22Rv1 (cell line): ENCODE measurements around the gene FREM2.

Experiments
- ZFX ChIP-seq: fragments of 450-650 bp; IDR thresholded peaks from 2 replicates; pipeline ENCODE4 v1.6.1; 2017; ENCODE audit warnings: antibody characterized with exemption, borderline replicate concordance
- TF ChIP-seq, protein P1 (sequence below): fragments of 450-650 bp; IDR thresholded peaks from 2 replicates; pipeline ENCODE4 v1.5.1; 2017; ENCODE audit warnings: mild to moderate bottlenecking

DNA sequence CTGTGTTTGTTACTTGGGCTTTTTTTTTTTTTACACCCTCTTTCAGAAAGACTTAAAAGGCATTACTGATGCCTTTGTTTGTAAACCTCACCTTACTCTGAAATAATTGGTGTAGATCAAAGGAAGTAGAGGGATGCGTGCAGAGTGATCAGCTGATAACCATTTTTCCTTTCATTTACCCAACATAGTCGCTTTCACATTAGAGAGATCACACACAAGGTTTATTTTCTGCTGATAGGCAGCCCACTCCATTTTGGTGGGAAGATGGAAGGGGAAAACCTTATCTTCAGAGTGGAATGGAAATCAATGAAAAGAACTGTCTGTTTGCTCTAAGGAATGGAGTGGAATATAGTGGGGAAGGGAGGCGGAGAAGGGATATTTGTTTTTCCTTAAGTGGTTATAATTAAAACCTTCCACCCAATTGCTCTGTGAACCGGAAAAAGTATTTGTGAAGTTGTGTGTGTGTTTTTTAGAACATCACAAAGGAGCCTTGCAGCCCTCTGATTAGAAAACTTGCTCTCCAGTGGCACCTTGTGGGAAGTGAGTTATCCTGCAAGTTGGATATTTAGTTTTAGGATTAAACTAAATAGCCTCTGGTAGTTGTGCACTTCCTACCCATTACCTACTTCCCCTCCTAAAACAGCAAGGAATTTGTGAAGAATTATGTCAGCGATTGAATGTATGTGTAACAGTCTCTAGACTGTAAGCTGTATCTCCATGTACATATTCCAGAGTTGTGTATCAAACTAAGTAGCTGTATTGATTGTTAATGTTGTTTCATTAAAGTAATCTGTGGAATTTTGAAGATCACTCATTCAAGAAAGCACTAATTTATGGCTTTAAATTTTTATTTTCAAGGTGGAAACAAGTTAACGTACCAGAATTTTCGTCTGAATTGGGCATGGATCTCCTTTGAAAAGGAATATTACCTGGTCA is 76.8 kb downstream of the FREM2 start:
- TF ChIP-seq, protein P1, sequence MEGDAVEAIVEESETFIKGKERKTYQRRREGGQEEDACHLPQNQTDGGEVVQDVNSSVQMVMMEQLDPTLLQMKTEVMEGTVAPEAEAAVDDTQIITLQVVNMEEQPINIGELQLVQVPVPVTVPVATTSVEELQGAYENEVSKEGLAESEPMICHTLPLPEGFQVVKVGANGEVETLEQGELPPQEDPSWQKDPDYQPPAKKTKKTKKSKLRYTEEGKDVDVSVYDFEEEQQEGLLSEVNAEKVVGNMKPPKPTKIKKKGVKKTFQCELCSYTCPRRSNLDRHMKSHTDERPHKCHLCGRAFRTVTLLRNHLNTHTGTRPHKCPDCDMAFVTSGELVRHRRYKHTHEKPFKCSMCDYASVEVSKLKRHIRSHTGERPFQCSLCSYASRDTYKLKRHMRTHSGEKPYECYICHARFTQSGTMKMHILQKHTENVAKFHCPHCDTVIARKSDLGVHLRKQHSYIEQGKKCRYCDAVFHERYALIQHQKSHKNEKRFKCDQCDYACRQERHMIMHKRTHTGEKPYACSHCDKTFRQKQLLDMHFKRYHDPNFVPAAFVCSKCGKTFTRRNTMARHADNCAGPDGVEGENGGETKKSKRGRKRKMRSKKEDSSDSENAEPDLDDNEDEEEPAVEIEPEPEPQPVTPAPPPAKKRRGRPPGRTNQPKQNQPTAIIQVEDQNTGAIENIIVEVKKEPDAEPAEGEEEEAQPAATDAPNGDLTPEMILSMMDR, result peak; percentile 81
- TF ChIP-seq ZFX, result no peak
